K562 (cell line): ENCODE results near the gene HNRNPDL. TPM values are rescaled to one million over a fixed set of nuclear protein-coding genes. Genes with fewer than 3 reads are reported as not detected.
"Not testable (repeated sequence)": the region's sequence is repeated elsewhere in the genome, so short reads cannot be mapped to it uniquely, and the experiment has no call there.

Experiments used
- ATAC-seq: fragments of 200-7000 bp; cut with Tn5 transposase; 3 replicates; pipeline ENCODE4 v1.9.1; 2020; ENCODE audit warnings: moderate library complexity
- BruUV-seq: library from RNA; stranded (reverse); fragments of 400-500 nt; replicated peaks from 2 replicates; lab custom pipeline; 2021; lab: Mats Ljungman, UMichigan
- CTCF ChIA-PET: fragments of 300-600 bp; formaldehyde crosslinking; extraction: SDS; loops from one replicate; lab custom pipeline; 2021; ENCODE audit warnings: low intra/inter-chr PET ratio; lab: Yijun Ruan, JAX
- POLR2A ChIA-PET: fragments of 300-600, 350-650 bp; sonication (Branson Sonifier 250); formaldehyde crosslinking; extraction: SDS; loops from one replicate; lab custom pipeline; 2021; ENCODE audit warnings: antibody characterized with exemption, inconsistent platforms; lab: Yijun Ruan, JAX
- DNase-seq, 4 experiments: peaks; one replicate each; pipeline versions ENCODE4 v3.0.0 to v3.0.0-alpha.2; 2011 to 2018; ENCODE audit warnings: low spot score in 3 of 4, mixed read lengths in 3 of 4; ENCODE audit errors: extremely low read depth in 1 of 4
- FAIRE-seq: peaks from 2 replicates; lab custom pipeline; 2011; peaks lifted over from hg19 to GRCh38; lab: Jason Lieb, UNC
- H2AFZ ChIP-seq: 2 replicates; pipeline ENCODE4 v1.6.0; 2011; ENCODE audit warnings: low read depth, low read length, control low read depth, inconsistent platforms
- H3K27ac ChIP-seq: fragments of 200-600 bp; 3 replicates; pipeline ENCODE4 v1.8.0; 2011; ENCODE audit warnings: low read depth, mild to moderate bottlenecking, control low read depth, inconsistent platforms, low read length, moderate library complexity, mixed read lengths; ENCODE audit errors: extremely low read depth
- H3K27me3 ChIP-seq, 2 experiments: fragments of 300-600 bp in 1 of 2; 2 replicates in 1 of 2; 3 replicates in 1 of 2; pipeline versions ENCODE4 v1.6.0 to v1.8.0; 2011; ENCODE audit warnings: inconsistent platforms in 2 of 2, low read length in 2 of 2, mild to moderate bottlenecking in 1 of 2, mixed read lengths in 1 of 2, moderate library complexity in 1 of 2; ENCODE audit not compliant: control insufficient read depth in 2 of 2, insufficient read depth in 2 of 2
- H3K36me3 ChIP-seq: fragments of 300-600 bp; 3 replicates; pipeline ENCODE4 v1.8.0; 2011; ENCODE audit warnings: mild to moderate bottlenecking, low read length, inconsistent platforms; ENCODE audit not compliant: control insufficient read depth, insufficient read depth
- H3K4me1 ChIP-seq, 2 experiments: fragments of 200-600 bp in 1 of 2; replicated peaks in 1 of 2; 2 replicates in 1 of 2; 3 replicates in 1 of 2; pipeline versions ENCODE4 v1.5.1 to v1.8.0; 2011; ENCODE audit warnings: inconsistent platforms in 2 of 2, low read length in 2 of 2, mild to moderate bottlenecking in 1 of 2, mixed read lengths in 1 of 2, moderate library complexity in 1 of 2; ENCODE audit not compliant: control insufficient read depth in 2 of 2, insufficient read depth in 2 of 2
- H3K4me2 ChIP-seq: 2 replicates; pipeline ENCODE4 v1.6.1; 2011; ENCODE audit warnings: low read length, control low read depth, inconsistent platforms, mixed read lengths; ENCODE audit not compliant: insufficient read depth
- H3K4me3 ChIP-seq: fragments of 200-600 bp; sonication (generic), shearing (Covaris generic); 2 replicates; pipeline ENCODE4 v1.5.1; 2016; ENCODE audit warnings: control low read depth, inconsistent platforms
- H3K79me2 ChIP-seq: fragments of 200-600 bp; 3 replicates; pipeline ENCODE4 v1.8.0; 2011; ENCODE audit warnings: low read length, inconsistent platforms; ENCODE audit not compliant: control insufficient read depth, insufficient read depth
- H3K9ac ChIP-seq, 2 experiments: 2 replicates each; pipeline versions ENCODE4 v1.6.0 to v1.6.1; 2011; ENCODE audit warnings: low read depth in 2 of 2, low read length in 2 of 2, control low read depth in 1 of 2, inconsistent platforms in 1 of 2, mild to moderate bottlenecking in 1 of 2, mixed read lengths in 1 of 2; ENCODE audit not compliant: insufficient read depth in 1 of 2
- H3K9me1 ChIP-seq: one replicate; pipeline ENCODE4 v1.6.0; 2011; ENCODE audit warnings: inconsistent platforms, mild to moderate bottlenecking, low read length, moderate library complexity; ENCODE audit not compliant: control insufficient read depth, insufficient read depth
- H3K9me3 ChIP-seq: replicated peaks from 2 replicates; pipeline ENCODE4 v1.5.1; 2011; ENCODE audit warnings: low read depth, low read length, inconsistent platforms; ENCODE audit not compliant: control insufficient read depth, insufficient read depth
- H4K20me1 ChIP-seq: replicated peaks from 2 replicates; pipeline ENCODE4 v1.6.1; 2011; ENCODE audit warnings: low read length, inconsistent platforms, mixed read lengths; ENCODE audit not compliant: control insufficient read depth, insufficient read depth
- E2F5 ChIP-seq: sonication (generic); formaldehyde crosslinking; IDR thresholded peaks from 2 replicates; pipeline ENCODE4 v1.8.0; 2022; ENCODE audit warnings: mild to moderate bottlenecking, missing genetic modification reagents
- KAT8 ChIP-seq: fragments of 450-650 bp; IDR thresholded peaks from 2 replicates; pipeline ENCODE4 v1.6.1; 2016; ENCODE audit warnings: low read depth, mild to moderate bottlenecking
- ZMIZ1 ChIP-seq, 2 experiments: fragments of 150-350 bp in 1 of 2; IDR thresholded peaks; 2 replicates each; pipeline ENCODE4 v1.6.1; 2012 to 2016; ENCODE audit warnings: low read depth in 2 of 2, low read length in 2 of 2, mild to moderate bottlenecking in 1 of 2, moderate library complexity in 1 of 2
- ZNF253 ChIP-seq: fragments of 250-450 bp; sonication (Bioruptor Pico); conservative IDR thresholded peaks from 2 replicates; pipeline ENCODE4 v1.6.1; 2021; ENCODE audit warnings: mild to moderate bottlenecking
- ZNF699 ChIP-seq: fragments of 250-450 bp; sonication (Bioruptor Pico); IDR thresholded peaks from 2 replicates; pipeline ENCODE4 v1.8.0; 2021; ENCODE audit warnings: mild to moderate bottlenecking, moderate library complexity; ENCODE audit not compliant: insufficient replicate concordance
- WGBS: fragments of 100-300 bp; shearing (Covaris generic); methylation state at CpG from one replicate; pipeline ENCODE4 v1.1.6; 2016; ENCODE audit warnings: low coverage, mixed read lengths; ENCODE audit not compliant: insufficient coverage; ENCODE audit errors: missing lambda C conversion rate; 5-methylcytosine and 5-hydroxymethylcytosine counted together
- in situ Hi-C: fragments of 300-500 bp; cut with MboI; formaldehyde crosslinking; loops from 4 replicates; pipeline ENCODE4 v1.15.0; 2018; ENCODE audit warnings: inconsistent platforms, mixed read lengths
- intact Hi-C: fragments of 100-400 bp; cut with micrococcal nuclease; formaldehyde crosslinking; loops from 2 replicates; pipeline ENCODE4 v1.14.2; 2022
- polyA plus RNA-seq, 8 experiments: library from polyadenylated mRNA; depleted of rRNA in 4 of 8; stranded (reverse) in 5 of 8; unstranded in 3 of 8; fragments of >200 nt; fragmentation: Nextera tagmentation in 2 of 8; fragmentation: Illumina TruSeq in 1 of 8; extraction: Ambion mirVana in 2 of 8; extraction: Trizol in 1 of 8; gene quantifications; 2 replicates each; pipeline versions ENCODE4 v1.2.1 to v1.2.3, GENCODE V29; 2011 to 2014; ENCODE audit warnings: inconsistent platforms in 1 of 8, missing spikeins in 1 of 8
- total RNA-seq, 7 experiments: library from RNA; depleted of rRNA in 6 of 7; stranded (reverse); fragments of >200 nt in 6 of 7; fragmentation: Illumina TruSeq in 2 of 7; extraction: Trizol in 2 of 7; gene quantifications; 2 replicates each; pipeline versions ENCODE4 v1.2.1 to v1.2.3, GENCODE V29; 2011 to 2021; ENCODE audit warnings: low replicate concordance in 1 of 7

The HNRNPDL gene
- total and polyA plus RNA-seq, 9 of the 15 experiments (the other 6 are each of a cell fraction or from before 2014, with no cell fraction given): 243 to 652 (median 351) TPM

- CTCF ChIA-PET: no interaction called here
- H3K27me3 ChIP-seq: peaks cover 18 to 38% of the 10 kb centered on the region in 2 experiments; a peak in 4 of 5 replicates
- no peak for DNase-seq
- TF ChIP-seq ZNF699 (CRISPR knock-in tag): no peak
- TF ChIP-seq E2F5 (CRISPR knock-in tag): no peak
- TF ChIP-seq ZNF253: no peak
- TF ChIP-seq KAT8: no peak
- TF ChIP-seq ZMIZ1 (IDR thresholded peaks at IDR 0.05; ENCODE audit: low read depth in 2 of 2, low read length in 2 of 2): no peak
- TF ChIP-seq, all 486 proteins: peak for 0
- H3K27ac ChIP-seq: no peak overlapping the region
- no peaks in the 10 kb centered on the region for H3K9me3 ChIP-seq
- H3K79me2 ChIP-seq: no peaks in the 10 kb centered on the region
- in situ Hi-C loops (no loop called here), intact Hi-C loops (no loop called here)
- ATAC-seq (no peak), FAIRE-seq (no peak)
- H3K9ac ChIP-seq: no peak overlapping the region
- H3K36me3 ChIP-seq: no peaks in the 10 kb centered on the region
- H4K20me1 ChIP-seq: no peaks in the 10 kb centered on the region
- H3K4me2 ChIP-seq: no peak overlapping the region
- no TSS peak for BruUV-seq
- no peak overlapping the region for H2AFZ ChIP-seq
- no peak overlapping the region for H3K4me3 ChIP-seq
- no peaks in the 10 kb centered on the region; a peak in 1 of 5 replicates for H3K4me1 ChIP-seq
- WGBS: 2% methylated on average over 12 of the region's 14 CpGs
- POLR2A ChIA-PET: no interaction called here
- H3K9me1 ChIP-seq: no peaks in the 10 kb centered on the region
These were observed 49.3 kb upstream of the HNRNPDL start for GRCh38 chr4:82479562-82479961.

- FAIRE-seq, ATAC-seq, H3K9me1 ChIP-seq, CTCF ChIA-PET, H3K9ac ChIP-seq, DNase-seq, intact Hi-C loops, H3K79me2 ChIP-seq, in situ Hi-C loops, H3K9me3 ChIP-seq, BruUV-seq, H2AFZ ChIP-seq, H3K4me2 ChIP-seq, H4K20me1 ChIP-seq, H3K4me1 ChIP-seq, H3K36me3 ChIP-seq, H3K27ac ChIP-seq, POLR2A ChIA-PET, H3K4me3 ChIP-seq: not testable (repeated sequence)
- peaks cover 12 to 28% of the 10 kb centered on the region in 2 experiments; a peak in 4 of 5 replicates for H3K27me3 ChIP-seq
- WGBS: 0% methylated on average over 9 of the region's 9 CpGs
These were observed 47.2 kb upstream of the HNRNPDL start for GRCh38 chr4:82477469-82477868.
